ENCODE results near the gene LDAH.

The LDAH gene

GRCh38 chr2:20675701-20676352, 147.1 kb downstream of the LDAH start:
- H3K36me3 ChIP-seq (ENCODE audit: insufficient read depth, low read length): no peaks in the 10 kb centered on the region
- no peaks in the 10 kb centered on the region for H3K9me3 ChIP-seq (ENCODE audit: control insufficient read depth, insufficient read depth, low read length)
- H3K4me1 ChIP-seq (ENCODE audit: insufficient read depth, low read length): peaks cover 26% of the 10 kb centered on the region
- no peak overlapping the region for H3K9ac ChIP-seq (ENCODE audit: low read depth, low read length)

- H3K4me1 ChIP-seq (ENCODE audit: insufficient read depth, low read length): peaks cover 26% of the 10 kb centered on the region
- H3K9me3 ChIP-seq (ENCODE audit: control insufficient read depth, insufficient read depth, low read length): no peaks in the 10 kb centered on the region
- no peak overlapping the region for H3K9ac ChIP-seq (ENCODE audit: low read depth, low read length)
- H3K36me3 ChIP-seq (ENCODE audit: insufficient read depth, low read length): no peaks in the 10 kb centered on the region
Observed at GRCh38 chr2:20674974-20675679, 147.8 kb downstream of the LDAH start.

GRCh38 chr2:20674309-20674965, 148.5 kb downstream of the LDAH start:
- Histone ChIP-seq H3K4me1 (ENCODE audit: insufficient read depth, low read length) (peaks cover 30% of the 10 kb centered on the region), H3K9ac (ENCODE audit: low read depth, low read length) (no peak overlapping the region), H3K36me3 (ENCODE audit: insufficient read depth, low read length) (no peaks in the 10 kb centered on the region), H3K9me3 (ENCODE audit: control insufficient read depth, insufficient read depth, low read length) (no peaks in the 10 kb centered on the region)

- no peak overlapping the region for H3K9ac ChIP-seq (ENCODE audit: low read depth, low read length)
- H3K4me1 ChIP-seq (ENCODE audit: insufficient read depth, low read length): peaks cover 30% of the 10 kb centered on the region
- H3K36me3 ChIP-seq (ENCODE audit: insufficient read depth, low read length): no peaks in the 10 kb centered on the region
- H3K9me3 ChIP-seq (ENCODE audit: control insufficient read depth, insufficient read depth, low read length): no peaks in the 10 kb centered on the region
Observed at GRCh38 chr2:20673686-20674308, 149.1 kb downstream of the LDAH start.

- peak overlapping the region; percentile 31; the same call in 1 of the 2 replicates for H3K9ac ChIP-seq (ENCODE audit: low read depth, low read length)
- H3K4me1 ChIP-seq (ENCODE audit: insufficient read depth, low read length): peaks cover 34% of the 10 kb centered on the region
- H3K36me3 ChIP-seq (ENCODE audit: insufficient read depth, low read length): no peaks in the 10 kb centered on the region
- H3K9me3 ChIP-seq (ENCODE audit: control insufficient read depth, insufficient read depth, low read length): no peaks in the 10 kb centered on the region
Observed at GRCh38 chr2:20672201-20672951, 150.5 kb downstream of the LDAH start.

GRCh38 chr2:20671736-20672080, 151.2 kb downstream of the LDAH start:
- no peak overlapping the region for H3K9ac ChIP-seq (ENCODE audit: low read depth, low read length)
- H3K4me1 ChIP-seq (ENCODE audit: insufficient read depth, low read length): peaks cover 34% of the 10 kb centered on the region
- no peaks in the 10 kb centered on the region for H3K36me3 ChIP-seq (ENCODE audit: insufficient read depth, low read length)
- no peaks in the 10 kb centered on the region for H3K9me3 ChIP-seq (ENCODE audit: control insufficient read depth, insufficient read depth, low read length)

GRCh38 chr2:20671036-20671735, 151.7 kb downstream of the LDAH start:
- Histone ChIP-seq H3K9ac (ENCODE audit: low read depth, low read length) (no peak overlapping the region; the same call in 1 of the 2 replicates), H3K9me3 (ENCODE audit: control insufficient read depth, insufficient read depth, low read length) (no peaks in the 10 kb centered on the region), H3K4me1 (ENCODE audit: insufficient read depth, low read length) (peaks cover 34% of the 10 kb centered on the region), H3K36me3 (ENCODE audit: insufficient read depth, low read length) (no peaks in the 10 kb centered on the region)

GRCh38 chr2:20670315-20671035, 152.4 kb downstream of the LDAH start:
- H3K4me1 ChIP-seq (ENCODE audit: insufficient read depth, low read length): peaks cover 32% of the 10 kb centered on the region
- H3K36me3 ChIP-seq (ENCODE audit: insufficient read depth, low read length): no peaks in the 10 kb centered on the region
- H3K9me3 ChIP-seq (ENCODE audit: control insufficient read depth, insufficient read depth, low read length): no peaks in the 10 kb centered on the region
- no peak overlapping the region for H3K9ac ChIP-seq (ENCODE audit: low read depth, low read length)

GRCh38 chr2:20669562-20670314, 153.2 kb downstream of the LDAH start:
- peak overlapping the region; percentile 13; the same call in 1 of the 2 replicates for H3K9ac ChIP-seq (ENCODE audit: low read depth, low read length)
- H3K4me1 ChIP-seq (ENCODE audit: insufficient read depth, low read length): peaks cover 28% of the 10 kb centered on the region
- H3K9me3 ChIP-seq (ENCODE audit: control insufficient read depth, insufficient read depth, low read length): no peaks in the 10 kb centered on the region
- H3K36me3 ChIP-seq (ENCODE audit: insufficient read depth, low read length): no peaks in the 10 kb centered on the region

- Histone ChIP-seq H3K9me3 (ENCODE audit: control insufficient read depth, insufficient read depth, low read length) (no peaks in the 10 kb centered on the region), H3K36me3 (ENCODE audit: insufficient read depth, low read length) (no peaks in the 10 kb centered on the region), H3K4me1 (ENCODE audit: insufficient read depth, low read length) (peaks cover 21% of the 10 kb centered on the region), H3K9ac (ENCODE audit: low read depth, low read length) (no peak overlapping the region)
Observed at GRCh38 chr2:20668871-20669475, 153.9 kb downstream of the LDAH start.

- Histone ChIP-seq H3K9ac (ENCODE audit: low read depth, low read length) (no peak overlapping the region), H3K4me1 (ENCODE audit: insufficient read depth, low read length) (peaks cover 17% of the 10 kb centered on the region), H3K36me3 (ENCODE audit: insufficient read depth, low read length) (no peaks in the 10 kb centered on the region)
Observed at GRCh38 chr2:20668451-20668850, 154.4 kb downstream of the LDAH start.

More at GRCh38 chr2:20668451-20668850, 154.4 kb downstream of the LDAH start:
- H3K9me3 ChIP-seq (ENCODE audit: control insufficient read depth, insufficient read depth, low read length): no peaks in the 10 kb centered on the region
